Gastrocnemius medialis (tissue), 4 donors: ENCODE results near the gene DNAJC15. TPM values are rescaled to one million over a fixed set of nuclear protein-coding genes. Genes with fewer than 3 reads are reported as not detected.

Experiments used
- ATAC-seq, 2 donors: fragments of 150-250 bp; one replicate each; pipeline ENCODE4 v1.9.1; 2016
- DNase-seq, 2 donors: peaks; one replicate each; pipeline ENCODE4 v3.0.0-alpha.2; 2019
- H3K27ac ChIP-seq, 4 donors: fragments of 200-600 bp; sonication (generic); 1 replicate in 1 of 4; 2 replicates in 3 of 4; pipeline ENCODE4 v1.5.1; 2016 to 2018; ENCODE audit warnings: mild to moderate bottlenecking in 2 of 4, moderate library complexity in 1 of 4
- H3K27me3 ChIP-seq, 3 donors: fragments of 200-600 bp; sonication (generic) in 2 of 3; 1 replicate in 1 of 3; 2 replicates in 2 of 3; pipeline versions ENCODE4 v1.5.1 to v1.6.0; 2016 to 2019; ENCODE audit warnings: mild to moderate bottlenecking in 1 of 3, moderate library complexity in 1 of 3
- H3K36me3 ChIP-seq, 2 donors: fragments of 200-600 bp; sonication (generic) in 1 of 2; one replicate each; pipeline ENCODE4 v1.5.1; 2017 to 2018
- H3K4me1 ChIP-seq, 2 donors: fragments of 200-600 bp; sonication (generic) in 1 of 2; one replicate each; pipeline ENCODE4 v1.5.1; 2016 to 2017; ENCODE audit warnings: mild to moderate bottlenecking in 2 of 2
- H3K4me3 ChIP-seq, 4 donors: fragments of 200-600 bp; sonication (generic) in 3 of 4; 1 replicate in 1 of 4; 2 replicates in 3 of 4; pipeline ENCODE4 v1.5.1; 2016 to 2019; ENCODE audit warnings: mild to moderate bottlenecking in 2 of 4
- H3K9me3 ChIP-seq, 3 donors: fragments of 200-600 bp; sonication (generic) in 2 of 3; 1 replicate in 1 of 3; 2 replicates in 2 of 3; pipeline ENCODE4 v1.5.1; 2016 to 2019
- CTCF ChIP-seq, 5 experiments: fragments of 450-650 bp in 3 of 5; fragments of 200-600 bp in 2 of 5; sonication (generic) in 2 of 5; IDR thresholded peaks in 4 of 5; conservative IDR thresholded peaks in 1 of 5; 1 replicate in 4 of 5; 2 replicates in 1 of 5; pipeline ENCODE4 v1.5.1; 2016 to 2019; ENCODE audit warnings: antibody characterized with exemption in 5 of 5, mild to moderate bottlenecking in 3 of 5, moderate library complexity in 3 of 5
- POLR2A ChIP-seq, 2 donors: fragments of 450-650 bp; IDR thresholded peaks; one replicate each; pipeline ENCODE4 v1.6.1; 2017; ENCODE audit warnings: antibody characterized with exemption in 2 of 2, mild to moderate bottlenecking in 2 of 2, moderate library complexity in 2 of 2
- in situ Hi-C, 4 donors: fragments of 200-750 bp; cut with MboI; loops; one replicate each; pipeline versions ENCODE4 v1.15.0 to v1.8.0; 2017; ENCODE audit warnings: low sequenced_read_pairs in 4 of 4
- intact Hi-C: fragments of 100-400 bp; cut with DNase I; formaldehyde crosslinking; loops from one replicate; pipeline ENCODE4 v1.15.1; 2023; ENCODE audit warnings: low total_unique reads
- total RNA-seq, 4 donors: library from RNA; depleted of rRNA; stranded (reverse); fragments of >200 nt; gene quantifications; one replicate each; pipeline versions ENCODE4 v1.1.0 to v1.2.3, GENCODE V29; 2016

Gene DNAJC15
- total RNA-seq, 4 donors from 2014 or later, result 6.2 to 19.5 (median 12.3) TPM

GRCh38 chr13:43119206-43119605 is 95.8 kb downstream of the DNAJC15 start:
- no peak for ATAC-seq
- DNase-seq, result no peak
- TF ChIP-seq POLR2A (IDR thresholded peaks at IDR 0.05), result no peak
- TF ChIP-seq CTCF (IDR thresholded peaks at IDR 0.05 in 4 of 5, conservative IDR thresholded peaks at IDR 0.05 in 1 of 5), result no peak
- Histone ChIP-seq H3K4me1 (no peaks in the 10 kb centered on the region), H3K27me3 (peaks cover 0 to 6% (median 0%) of the 10 kb centered on the region in 3 donors), H3K36me3 (no peaks in the 10 kb centered on the region), H3K4me3 (no peak overlapping the region), H3K27ac (no peak overlapping the region), H3K9me3 (no peaks in the 10 kb centered on the region)
- intact Hi-C loops, result no loop called here
- in situ Hi-C loops, result no loop called here

GRCh38 chr13:43122791-43123190 is 99.4 kb downstream of the DNAJC15 start:
- H3K36me3 ChIP-seq, result no peaks in the 10 kb centered on the region
- peaks cover 0 to 6% (median 0%) of the 10 kb centered on the region in 3 donors for H3K27me3 ChIP-seq
- H3K4me3 ChIP-seq, result no peak overlapping the region
- H3K4me1 ChIP-seq, result peaks cover 0 to under 1% of the 10 kb centered on the region in 2 donors
- DNase-seq (no peak), ATAC-seq (no peak)
- no peak for TF ChIP-seq CTCF (IDR thresholded peaks at IDR 0.05 in 4 of 5, conservative IDR thresholded peaks at IDR 0.05 in 1 of 5)
- no peak for TF ChIP-seq POLR2A (IDR thresholded peaks at IDR 0.05)
- H3K27ac ChIP-seq, result no peak overlapping the region
- no peaks in the 10 kb centered on the region for H3K9me3 ChIP-seq
- intact Hi-C loops, result no loop called here
- in situ Hi-C loops, result no loop called here

- Histone ChIP-seq H3K27me3 (no peaks in the 10 kb centered on the region), H3K27ac (no peak overlapping the region), H3K4me3 (no peak overlapping the region), H3K36me3 (no peaks in the 10 kb centered on the region), H3K4me1 (peaks cover 0 to 4% of the 10 kb centered on the region in 2 donors), H3K9me3 (no peaks in the 10 kb centered on the region)
- no peak for DNase-seq
- in situ Hi-C loops (no loop called here), intact Hi-C loops (no loop called here)
- TF ChIP-seq CTCF (IDR thresholded peaks at IDR 0.05 in 4 of 5, conservative IDR thresholded peaks at IDR 0.05 in 1 of 5) (no peak), POLR2A (IDR thresholded peaks at IDR 0.05) (no peak)
- ATAC-seq, result no peak
These were observed 100.5 kb downstream of the DNAJC15 start for GRCh38 chr13:43123856-43124255.

GRCh38 chr13:43124490-43124889 is 101.1 kb downstream of the DNAJC15 start:
- Histone ChIP-seq H3K27ac (no peak overlapping the region), H3K4me1 (peaks cover 0 to 4% of the 10 kb centered on the region in 2 donors), H3K9me3 (no peaks in the 10 kb centered on the region), H3K27me3 (no peaks in the 10 kb centered on the region), H3K36me3 (no peaks in the 10 kb centered on the region), H3K4me3 (no peak overlapping the region)
- DNase-seq (no peak), ATAC-seq (no peak)
- intact Hi-C loops, result no loop called here
- TF ChIP-seq POLR2A (IDR thresholded peaks at IDR 0.05), result no peak
- no peak for TF ChIP-seq CTCF (IDR thresholded peaks at IDR 0.05 in 4 of 5, conservative IDR thresholded peaks at IDR 0.05 in 1 of 5)
- in situ Hi-C loops, result no loop called here

- Histone ChIP-seq H3K27ac (no peak overlapping the region), H3K4me3 (no peak overlapping the region), H3K27me3 (no peaks in the 10 kb centered on the region), H3K9me3 (no peaks in the 10 kb centered on the region), H3K36me3 (no peaks in the 10 kb centered on the region), H3K4me1 (peaks cover 0 to 4% of the 10 kb centered on the region in 2 donors)
- no peak for TF ChIP-seq CTCF (IDR thresholded peaks at IDR 0.05 in 4 of 5, conservative IDR thresholded peaks at IDR 0.05 in 1 of 5)
- no peak for TF ChIP-seq POLR2A (IDR thresholded peaks at IDR 0.05)
- ATAC-seq, result no peak
- in situ Hi-C loops, result no loop called here
- intact Hi-C loops, result no loop called here
- DNase-seq, result no peak
These were observed 103.0 kb downstream of the DNAJC15 start for GRCh38 chr13:43126420-43126819.
